HAP-1 (cell line): ENCODE measurements around the gene SRGAP2.
A peak's percentile ranks its signal among the peaks of the same experiment; 100 is the strongest.
"Not testable (repeated sequence)": the region's sequence is repeated elsewhere in the genome, so short reads cannot be mapped to it uniquely, and the experiment has no call there.

Experiments
- DNase-seq, 2 experiments: peaks; one replicate each; pipeline ENCODE4 v3.0.0-alpha.2; 2016 to 2020; ENCODE audit warnings: low spot score in 2 of 2
- H3K27me3 ChIP-seq: fragments of 250-450 bp; sonication (Bioruptor Pico); 2 replicates; pipeline ENCODE4 v1.5.1; 2020; ENCODE audit warnings: low read depth, mild to moderate bottlenecking, moderate library complexity
- H3K36me3 ChIP-seq: fragments of 250-450 bp; sonication (Bioruptor Pico); replicated peaks from 2 replicates; pipeline ENCODE4 v1.5.1; 2020; ENCODE audit warnings: mild to moderate bottlenecking
- H3K4me1 ChIP-seq: fragments of 250-450 bp; sonication (Bioruptor Pico); 2 replicates; pipeline ENCODE4 v1.5.1; 2020; ENCODE audit warnings: mild to moderate bottlenecking
- H3K4me3 ChIP-seq: fragments of 250-450 bp; sonication (Bioruptor Pico); 2 replicates; pipeline ENCODE4 v1.5.1; 2020; ENCODE audit warnings: mild to moderate bottlenecking, moderate library complexity
- H3K9me3 ChIP-seq: fragments of 250-450 bp; sonication (Bioruptor Pico); 2 replicates; pipeline ENCODE4 v1.5.1; 2020; ENCODE audit warnings: mild to moderate bottlenecking, moderate library complexity
- in situ Hi-C: fragments of 300-500 bp; cut with MboI; formaldehyde crosslinking; loops from 3 replicates; pipeline ENCODE4 v1.14.3; 2020; ENCODE audit warnings: low sequenced_read_pairs, inconsistent platforms, mixed read lengths

The SRGAP2 gene

DNA sequence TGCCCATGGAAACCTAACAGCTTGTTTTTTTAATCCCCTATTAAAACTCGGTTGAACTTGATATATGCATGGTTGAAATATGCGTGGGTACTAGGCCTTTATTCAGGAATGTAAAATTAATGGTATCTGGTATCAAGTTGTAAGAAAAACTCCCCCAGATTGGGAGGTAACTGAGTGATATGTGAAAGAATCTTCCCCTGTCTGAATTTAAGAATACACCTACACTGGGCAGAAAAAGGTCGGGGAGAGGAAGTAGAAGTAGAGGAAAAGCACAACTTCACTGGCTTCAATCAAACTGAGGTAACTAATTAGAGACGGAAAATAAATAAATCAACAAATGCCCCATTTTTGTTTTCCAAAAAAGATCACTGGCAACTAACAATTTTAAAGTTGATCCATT lies 16.5 kb upstream of the SRGAP2 start:
- DNase-seq: peak in 1 of 2 experiments; percentile 2
- H3K9me3 ChIP-seq, H3K4me1 ChIP-seq, H3K36me3 ChIP-seq, H3K27me3 ChIP-seq, H3K4me3 ChIP-seq, in situ Hi-C loops: not testable (repeated sequence)

DNA sequence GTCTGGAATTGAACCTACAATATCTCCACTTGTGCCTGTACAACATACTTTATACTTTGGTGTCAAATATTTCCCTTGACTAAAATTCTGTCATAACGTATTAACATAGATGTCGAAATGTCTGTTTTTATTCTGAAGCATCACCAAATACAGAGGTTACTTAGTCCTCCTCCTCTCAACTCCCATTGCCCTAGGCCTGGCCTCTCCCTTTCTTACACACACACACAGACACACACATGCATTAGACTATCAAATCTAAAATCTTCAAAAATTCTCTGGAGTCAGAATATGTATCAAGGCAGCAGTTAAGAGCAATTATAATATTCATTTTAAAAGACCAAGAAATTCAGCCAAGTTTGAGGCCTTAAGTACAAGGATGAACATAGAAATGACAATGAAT lies 8.2 kb upstream of the SRGAP2 start:
- H3K4me3 ChIP-seq, DNase-seq, in situ Hi-C loops, H3K4me1 ChIP-seq, H3K9me3 ChIP-seq, H3K27me3 ChIP-seq, H3K36me3 ChIP-seq: not testable (repeated sequence)

DNA sequence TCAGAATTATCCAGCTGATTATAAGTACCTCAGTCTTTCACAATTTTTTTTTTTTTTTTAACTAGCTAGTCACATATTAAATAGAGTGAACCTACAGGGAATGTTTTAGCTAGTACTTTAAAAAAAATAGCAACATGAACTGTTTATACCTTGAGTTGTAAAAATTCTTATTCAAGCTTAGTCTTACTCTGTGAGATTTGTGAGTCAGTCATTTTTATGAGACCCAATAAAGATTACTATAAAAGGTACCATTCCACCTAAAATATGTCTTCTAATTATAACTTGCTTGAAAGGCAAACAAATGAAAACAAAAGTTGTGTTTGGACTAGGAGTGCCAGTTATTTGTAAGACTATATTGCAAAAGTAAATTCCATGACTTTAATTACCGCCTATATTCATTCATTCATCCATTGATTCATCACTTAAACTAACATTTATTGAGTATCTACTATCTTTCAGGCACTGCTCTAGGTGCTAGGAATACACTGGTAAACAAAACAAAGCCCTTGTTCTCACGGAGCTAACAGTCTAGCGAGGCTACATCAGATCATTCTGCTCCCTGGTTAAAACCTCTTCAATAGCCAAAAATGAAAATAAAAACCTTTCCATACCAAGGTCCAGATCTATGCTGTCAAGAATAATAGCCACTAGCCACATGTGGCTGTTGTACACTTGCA lies 6.5 kb upstream of the SRGAP2 start:
- in situ Hi-C loops, H3K27me3 ChIP-seq, H3K4me3 ChIP-seq, H3K36me3 ChIP-seq, H3K4me1 ChIP-seq, H3K9me3 ChIP-seq: not testable (repeated sequence)
- peak in 1 of 2 experiments; percentile 2 for DNase-seq

- H3K9me3 ChIP-seq, in situ Hi-C loops: not testable (repeated sequence)
- peak; percentile 98 for DNase-seq
These were observed 465 bp upstream of the SRGAP2 start, which contains the start of gene FAM72A for GRCh38 chr1:206202789-206203363. TSS of gene FAM72A (minus strand) at chr1:206202839. CDS start at chr1:206202025, 814 bp downstream.

DNA sequence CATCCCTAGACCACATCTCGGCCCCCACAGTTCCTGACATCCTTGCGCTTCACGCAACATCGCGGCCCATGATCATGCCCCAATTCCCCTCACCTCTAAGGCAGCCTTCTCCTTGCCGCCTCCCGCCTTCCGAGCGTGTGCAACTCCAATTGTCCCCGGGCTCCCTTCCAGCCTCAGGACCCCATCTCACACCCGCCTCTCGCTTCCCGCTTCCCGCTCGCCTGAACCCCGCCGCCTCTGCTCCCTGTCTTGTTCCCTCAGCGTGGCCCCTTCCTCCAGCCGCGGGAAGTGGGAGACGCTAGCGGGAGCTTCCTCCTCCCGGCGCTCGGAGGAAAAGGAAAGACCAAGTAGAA lies 794 bp downstream of the SRGAP2 start:
- H3K27me3 ChIP-seq, H3K4me1 ChIP-seq, H3K4me3 ChIP-seq: not testable (repeated sequence)

More at GRCh38 chr1:206202789-206203363, 465 bp upstream of the SRGAP2 start, which contains the start of gene FAM72A:
- not testable (repeated sequence) for H3K4me1 ChIP-seq, H3K36me3 ChIP-seq, H3K27me3 ChIP-seq
- peak within 1 kb of the TSS; percentile 22 for H3K4me3 ChIP-seq

DNA sequence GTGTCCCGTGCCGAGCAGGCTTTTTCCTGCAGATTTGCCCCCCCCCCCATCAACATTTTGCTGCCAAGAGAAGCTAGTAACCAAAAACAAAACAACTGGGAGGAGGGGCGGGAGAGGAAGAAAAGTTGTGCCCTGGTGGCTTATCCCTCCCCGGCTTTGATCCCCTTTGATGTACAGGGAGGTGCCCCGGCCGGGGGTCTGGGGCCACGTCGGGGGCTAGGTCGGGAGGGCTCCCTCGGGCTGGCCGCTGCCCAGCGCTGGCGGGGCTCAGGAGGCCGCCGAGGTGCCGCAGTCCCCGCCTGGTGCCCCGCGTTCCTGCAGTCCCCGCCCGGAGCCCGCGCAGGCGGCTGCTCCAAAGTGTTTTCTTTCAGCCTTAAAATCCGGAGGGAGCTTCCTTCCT lies 1.5 kb downstream of the SRGAP2 start:
- H3K9me3 ChIP-seq, in situ Hi-C loops, H3K4me1 ChIP-seq, H3K36me3 ChIP-seq, H3K27me3 ChIP-seq: not testable (repeated sequence)
- H3K4me3 ChIP-seq: peak overlapping the region; percentile 24
- DNase-seq: peak; percentile 2 to 19

More for the DNA sequence above, 794 bp downstream of the SRGAP2 start:
- peak in 1 of 2 experiments; percentile 32 for DNase-seq
- H3K36me3 ChIP-seq, in situ Hi-C loops, H3K9me3 ChIP-seq: not testable (repeated sequence)

DNA sequence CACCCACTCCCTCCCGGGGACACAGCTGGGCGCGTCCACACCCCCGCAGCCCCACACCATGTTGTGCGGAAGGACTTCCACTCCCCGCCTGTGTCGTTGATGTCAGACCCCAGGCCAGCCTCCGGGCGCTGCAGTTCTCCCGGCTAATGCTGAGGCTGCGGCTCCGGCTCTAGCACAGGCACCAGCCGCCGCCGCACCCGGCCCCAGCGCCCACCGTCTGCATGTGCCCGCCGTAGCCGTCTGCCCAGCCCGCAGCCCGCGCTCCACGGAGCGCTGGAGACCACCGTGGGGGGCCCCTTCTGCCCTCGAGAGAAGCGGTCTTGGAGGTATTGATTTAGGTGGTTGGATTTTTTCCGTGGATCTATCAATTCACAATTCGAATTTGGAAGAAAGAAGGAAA lies 2.2 kb downstream of the SRGAP2 start:
- H3K4me3 ChIP-seq, H3K27me3 ChIP-seq, H3K9me3 ChIP-seq, H3K4me1 ChIP-seq, H3K36me3 ChIP-seq, in situ Hi-C loops: not testable (repeated sequence)
- peak in 1 of 2 experiments; percentile 34 for DNase-seq

GRCh38 chr1:206210802-206211201 lies 7.5 kb downstream of the SRGAP2 start:
- in situ Hi-C loops, H3K4me1 ChIP-seq, H3K9me3 ChIP-seq, H3K27me3 ChIP-seq, H3K36me3 ChIP-seq, H3K4me3 ChIP-seq: not testable (repeated sequence)
- DNase-seq: peak in 1 of 2 experiments; percentile 1

- H3K4me3 ChIP-seq, H3K4me1 ChIP-seq, H3K27me3 ChIP-seq, H3K36me3 ChIP-seq, H3K9me3 ChIP-seq, in situ Hi-C loops: not testable (repeated sequence)
- peak in 1 of 2 experiments; percentile 2 for DNase-seq
These were observed 12.5 kb downstream of the SRGAP2 start for GRCh38 chr1:206215600-206216392.

DNA sequence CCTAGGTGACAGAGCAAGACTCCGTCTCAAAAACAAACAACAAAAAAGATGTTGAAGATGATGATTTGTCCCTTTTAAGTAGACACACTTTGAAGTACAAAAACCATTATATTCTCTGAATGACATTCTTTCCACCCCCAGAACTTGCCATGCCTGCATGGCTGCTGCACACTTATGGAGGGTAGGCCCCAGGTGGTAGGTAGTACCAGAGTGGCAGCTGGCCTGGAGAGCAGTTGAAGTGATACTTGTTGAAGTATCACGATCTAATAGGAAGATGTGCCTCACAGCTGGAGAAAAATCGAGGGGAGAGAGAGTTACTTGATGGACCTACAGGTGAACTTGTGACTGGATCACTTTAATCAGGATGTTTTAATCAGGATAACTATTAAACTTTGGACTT lies 14.9 kb downstream of the SRGAP2 start:
- H3K4me1 ChIP-seq, H3K36me3 ChIP-seq, DNase-seq, H3K4me3 ChIP-seq, H3K9me3 ChIP-seq, in situ Hi-C loops, H3K27me3 ChIP-seq: not testable (repeated sequence)

DNA sequence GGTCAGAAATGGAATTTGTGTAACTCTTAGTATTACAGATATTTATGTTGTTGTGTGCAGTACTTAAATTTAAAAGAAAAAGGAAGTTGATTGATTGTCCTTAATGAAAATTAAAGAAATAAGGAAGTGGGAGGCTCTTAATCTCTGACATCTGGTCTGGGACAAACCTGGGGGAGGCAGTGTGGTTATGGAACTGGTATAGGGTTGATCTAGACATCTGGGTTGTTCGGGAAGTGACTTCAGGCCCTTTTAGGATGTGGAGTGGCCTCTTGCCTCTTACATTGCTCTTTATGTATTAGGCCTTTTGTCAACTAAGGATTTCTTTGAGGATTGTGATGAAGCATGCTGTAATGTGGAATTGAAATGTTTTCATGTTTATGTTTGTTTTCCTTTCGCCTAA lies 15.4 kb downstream of the SRGAP2 start:
- H3K36me3 ChIP-seq, H3K4me3 ChIP-seq, in situ Hi-C loops, H3K4me1 ChIP-seq, H3K27me3 ChIP-seq, DNase-seq, H3K9me3 ChIP-seq: not testable (repeated sequence)

- H3K9me3 ChIP-seq, DNase-seq, H3K4me3 ChIP-seq, H3K4me1 ChIP-seq, H3K27me3 ChIP-seq, in situ Hi-C loops, H3K36me3 ChIP-seq: not testable (repeated sequence)
These were observed 16.4 kb downstream of the SRGAP2 start for GRCh38 chr1:206219514-206220331.

DNA sequence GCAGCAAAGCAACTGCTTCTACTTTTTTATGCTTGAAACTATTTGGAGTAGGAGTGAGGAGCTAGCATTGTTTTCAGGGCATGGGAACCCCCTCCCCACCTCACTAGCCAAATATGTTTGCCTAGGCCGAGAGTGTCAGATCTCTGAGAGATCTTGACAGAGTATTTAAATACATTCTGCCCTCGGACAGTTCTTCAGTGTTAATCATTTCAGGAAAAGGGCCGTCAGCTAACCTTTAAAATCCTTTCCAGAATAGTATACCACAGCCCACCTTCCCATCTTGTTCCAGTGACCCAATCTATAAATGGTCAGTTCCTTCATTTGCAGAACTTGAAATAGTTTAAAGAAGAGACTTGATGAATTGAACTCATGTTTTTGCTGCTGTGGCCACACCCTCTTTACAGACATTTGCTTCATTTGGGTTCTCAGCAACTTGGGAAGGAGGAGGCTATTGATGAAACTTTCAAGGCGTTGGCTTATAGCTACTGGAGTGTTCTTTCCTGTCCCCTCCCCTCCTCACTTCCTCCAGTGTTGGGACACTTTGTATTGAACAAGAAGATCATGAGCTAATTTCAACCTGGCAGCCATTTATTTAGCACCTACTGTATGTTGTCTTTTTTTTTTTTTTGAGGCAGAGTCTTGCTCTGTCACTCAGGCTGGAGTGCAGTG lies 17.1 kb downstream of the SRGAP2 start:
- in situ Hi-C loops, H3K9me3 ChIP-seq, H3K4me1 ChIP-seq, H3K36me3 ChIP-seq, DNase-seq, H3K27me3 ChIP-seq, H3K4me3 ChIP-seq: not testable (repeated sequence)
